B cell (primary cell): ENCODE results near the gene TAS2R39.

Experiments used
- CTCF ChIP-seq: fragments of 200-600 bp; IDR thresholded peaks from one replicate; pipeline ENCODE4 v1.8.0; 2022; ENCODE audit warnings: antibody characterized with exemption, mild to moderate bottlenecking
- EZH2 ChIP-seq: IDR thresholded peaks from 2 replicates; pipeline ENCODE4 v1.6.1; 2012; ENCODE audit warnings: borderline replicate concordance, low read depth, mild to moderate bottlenecking, moderate library complexity, low read length; ENCODE audit not compliant: insufficient read depth, poor library complexity, severe bottlenecking

- TF ChIP-seq CTCF (no peak), EZH2 (no peak)
These were observed 10.7 kb downstream of the TAS2R39 start for GRCh38 chr7:143193880-143194279.
